Hematopoietic multipotent progenitor cell (in vitro differentiated cells): ENCODE measurements around the gene WDR48. TPM values are rescaled to one million over a fixed set of nuclear protein-coding genes. Genes with fewer than 3 reads are reported as not detected.
A peak's percentile ranks its signal among the peaks of the same experiment; 100 is the strongest.

ENCODE experiments used
- DNase-seq, 3 donors: peaks; one replicate each; pipeline ENCODE4 v3.0.0-alpha.2; 2011 to 2015; ENCODE audit warnings: low read depth in 2 of 3, low spot score in 2 of 3
- total RNA-seq: library from RNA; depleted of rRNA; stranded (reverse); fragments of >200 nt; gene quantifications from one replicate; pipeline ENCODE4 v1.2.3, GENCODE V29; 2012

Gene WDR48
- total RNA-seq, 1 donor, result 34.2 TPM

GRCh38 chr3:39115870-39116269 lies 64.1 kb downstream of the WDR48 start:
- no peak for DNase-seq

- DNase-seq, result peak in 1 of 3 donors; percentile 52
Observed at GRCh38 chr3:39118079-39118478, 66.3 kb downstream of the WDR48 start.

GRCh38 chr3:39118931-39119660 lies 67.3 kb downstream of the WDR48 start:
- no peak for DNase-seq

GRCh38 chr3:39121621-39122020 lies 69.8 kb downstream of the WDR48 start:
- peak in 1 of 3 donors; percentile 44 for DNase-seq

GRCh38 chr3:39122813-39123212 lies 71.0 kb downstream of the WDR48 start:
- DNase-seq, result no peak

- DNase-seq, result no peak
Observed at GRCh38 chr3:39124876-39125840, 73.3 kb downstream of the WDR48 start.

GRCh38 chr3:39125841-39126500 lies 74.2 kb downstream of the WDR48 start:
- no peak for DNase-seq

GRCh38 chr3:39126532-39127071 lies 74.8 kb downstream of the WDR48 start:
- DNase-seq, result peak in 2 of 3 donors; percentile 59 to 63

GRCh38 chr3:39127269-39127907 lies 75.6 kb downstream of the WDR48 start:
- no peak for DNase-seq

- no peak for DNase-seq
Observed at GRCh38 chr3:39127908-39128304, 76.1 kb downstream of the WDR48 start.

- no peak for DNase-seq
Observed at GRCh38 chr3:39128951-39129350, 77.1 kb downstream of the WDR48 start.

- DNase-seq, result no peak
Observed at GRCh38 chr3:39130026-39130425, 78.2 kb downstream of the WDR48 start.

- no peak for DNase-seq
Observed at GRCh38 chr3:39130693-39131265, 79.0 kb downstream of the WDR48 start.

- no peak for DNase-seq
Observed at GRCh38 chr3:39132096-39133092, 80.6 kb downstream of the WDR48 start.

GRCh38 chr3:39133093-39133490 lies 81.3 kb downstream of the WDR48 start:
- no peak for DNase-seq

GRCh38 chr3:39133822-39134221 lies 82.0 kb downstream of the WDR48 start:
- DNase-seq, result no peak

GRCh38 chr3:39134305-39134704 lies 82.5 kb downstream of the WDR48 start:
- no peak for DNase-seq

- DNase-seq, result no peak
Observed at GRCh38 chr3:39135170-39135805, 83.5 kb downstream of the WDR48 start.
